HG03460 (cell line): ENCODE data around the gene NRDE2.
"Not testable (repeated sequence)": the region's sequence is repeated elsewhere in the genome, so short reads cannot be mapped to it uniquely, and the experiment has no call there.

Experiments
- ATAC-seq: cut with Tn5 transposase; IDR thresholded peaks from one replicate; pipeline ENCODE4 v1.9.1; 2021; ENCODE audit not compliant: unreplicated experiment

Gene NRDE2

DNA sequence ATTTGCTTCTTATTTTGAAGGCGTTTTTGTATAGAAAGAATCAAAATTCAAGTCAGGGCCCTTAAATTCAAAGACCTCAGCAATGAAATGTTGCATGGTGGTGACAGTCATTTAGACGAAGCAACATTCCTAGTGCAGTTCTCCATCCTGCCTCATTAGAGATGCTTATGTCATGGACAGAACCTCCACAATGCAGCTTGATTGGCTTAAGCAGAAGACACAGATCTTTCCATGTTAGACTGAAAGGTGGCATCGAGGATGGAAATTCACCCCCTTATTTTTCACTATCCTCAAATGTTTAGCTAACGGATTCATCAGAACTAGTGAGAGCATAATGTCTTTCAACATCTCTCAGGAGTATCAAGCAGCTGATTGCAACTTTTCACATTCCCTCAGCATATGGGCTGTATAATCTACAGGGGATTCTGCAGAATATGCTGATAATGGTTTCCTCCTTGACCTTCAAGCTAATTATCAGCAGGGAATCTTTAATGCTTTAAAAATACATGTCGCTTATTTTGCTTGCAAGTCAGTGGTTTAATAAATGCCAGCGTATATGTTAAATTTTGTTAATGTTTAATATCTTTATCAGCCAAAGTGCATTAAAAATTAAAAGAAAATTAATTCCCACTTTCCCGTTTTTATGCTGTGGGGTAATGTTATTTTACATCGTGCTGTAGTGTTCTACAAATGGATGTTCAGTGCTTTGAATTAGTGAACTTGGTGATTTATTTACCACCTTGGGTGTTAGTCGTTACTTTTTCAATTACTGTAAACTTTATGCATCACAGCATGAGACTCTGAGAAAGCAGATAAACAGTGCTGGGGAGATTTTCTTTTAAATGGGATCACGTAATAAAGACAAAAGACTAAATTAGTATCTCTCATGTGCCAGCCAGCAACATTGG lies 12.8 kb upstream of the NRDE2 start:
- ATAC-seq, result no peak

DNA sequence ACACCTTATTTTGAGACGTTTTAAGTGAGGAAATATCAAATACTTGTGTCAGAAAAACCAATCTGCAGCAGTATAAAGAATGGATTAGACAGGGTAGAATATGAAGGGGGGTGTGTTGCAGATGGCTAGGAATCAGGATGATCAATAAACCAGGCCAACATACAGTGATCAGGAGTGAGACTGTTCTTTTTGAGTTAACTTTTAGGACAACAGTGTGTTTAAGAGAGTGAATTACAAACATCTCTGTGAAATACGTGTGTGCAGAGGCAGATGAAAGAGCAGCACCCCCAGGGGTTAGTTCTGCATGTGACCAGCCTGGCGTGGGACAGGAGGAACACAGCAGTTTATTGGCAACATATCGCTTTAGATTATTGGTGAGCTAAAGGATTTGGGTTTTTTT lies 10.6 kb upstream of the NRDE2 start:
- no peak for ATAC-seq

DNA sequence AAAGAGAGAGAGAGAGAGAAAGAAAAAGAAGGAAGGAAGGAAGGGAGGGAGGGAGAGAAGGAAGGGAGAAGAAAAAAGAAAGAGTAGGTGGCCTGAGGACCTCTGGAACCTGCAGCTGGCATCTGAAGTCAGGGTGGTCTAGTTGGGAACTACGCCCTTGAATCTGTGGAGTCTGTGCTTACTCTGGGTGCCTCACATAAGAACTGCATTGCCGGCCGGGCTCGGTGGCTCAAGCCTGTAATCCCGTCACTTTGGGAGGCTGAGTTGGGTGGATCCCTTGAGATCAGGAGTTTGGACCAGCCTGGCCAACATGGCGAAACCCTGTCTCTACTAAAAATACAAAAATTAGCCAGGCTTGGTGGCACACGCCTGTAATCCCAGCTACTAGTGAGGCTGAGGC lies 10.0 kb upstream of the NRDE2 start:
- no peak for ATAC-seq

DNA sequence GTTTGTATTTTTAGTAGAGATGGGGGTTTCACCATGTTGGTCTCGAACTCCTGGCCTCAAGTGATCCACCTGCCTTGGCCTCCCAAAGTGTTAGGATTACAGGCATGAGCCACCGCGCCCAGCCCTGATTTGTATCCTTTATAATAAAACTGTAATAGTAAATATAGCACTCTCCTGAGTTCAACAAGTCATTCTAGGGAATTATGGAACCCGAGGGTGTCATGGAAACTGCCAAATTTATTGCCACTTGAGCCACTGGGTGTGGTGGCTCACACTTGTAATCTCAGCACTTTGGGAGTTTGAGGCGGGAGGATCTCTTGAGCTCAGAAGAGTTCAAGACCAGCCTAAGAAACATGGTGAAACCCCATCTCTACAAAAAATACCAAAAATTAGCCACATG lies 9.5 kb upstream of the NRDE2 start:
- not testable (repeated sequence) for ATAC-seq

DNA sequence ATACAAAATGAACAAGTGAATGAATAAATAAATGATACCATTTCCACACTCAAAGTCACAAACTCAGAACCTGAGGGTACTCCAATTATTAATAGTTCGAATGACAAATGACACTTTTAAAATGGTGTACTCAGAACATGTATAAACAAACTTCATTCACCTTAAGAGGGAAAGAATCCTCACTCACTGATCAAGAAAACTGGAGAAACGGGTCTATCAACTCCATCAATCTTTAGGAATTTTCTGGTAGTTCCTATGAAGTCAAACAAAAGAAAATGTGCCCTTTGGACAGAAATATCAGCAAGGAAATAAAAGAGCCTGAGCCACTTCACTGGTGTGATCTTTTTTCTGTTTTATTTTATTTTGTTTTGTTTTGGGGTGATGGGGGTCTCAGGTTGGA lies 5.2 kb upstream of the NRDE2 start:
- no peak for ATAC-seq

DNA sequence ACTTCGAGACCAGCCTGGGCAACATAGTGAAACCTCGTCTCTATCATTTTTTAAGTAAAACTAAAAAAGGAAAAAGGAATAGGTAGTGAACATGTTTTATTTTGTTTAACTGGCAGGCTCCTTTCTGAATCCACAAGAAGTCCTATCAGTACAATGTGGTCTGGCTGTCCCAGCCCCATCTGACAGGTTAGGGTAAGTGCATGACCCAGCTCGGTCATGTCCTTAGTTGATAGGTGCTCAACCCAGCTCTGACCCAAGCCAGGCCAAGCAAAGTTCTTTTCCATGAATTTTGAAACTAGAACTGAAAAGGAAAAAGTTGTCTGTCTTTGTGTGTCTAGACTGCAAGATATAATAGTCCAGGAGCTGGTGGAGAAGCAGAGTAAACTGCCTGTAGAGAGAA lies 4.7 kb upstream of the NRDE2 start:
- no peak for ATAC-seq

DNA sequence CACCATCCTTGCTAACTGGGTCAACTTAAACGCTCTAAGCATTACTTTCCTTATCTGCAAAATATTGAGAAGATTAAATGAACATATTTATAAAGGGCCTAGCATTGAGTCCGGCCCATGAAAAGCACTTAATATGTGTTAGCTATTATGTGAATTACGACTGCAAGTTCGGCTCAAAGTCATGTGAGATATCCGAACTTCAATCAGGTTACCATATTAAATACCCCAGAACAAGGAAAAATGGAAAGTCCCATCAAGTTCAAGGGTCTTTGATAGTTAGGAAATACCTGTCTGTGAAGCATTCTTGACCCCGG lies 487 bp upstream of the NRDE2 start:
- no peak for ATAC-seq

DNA sequence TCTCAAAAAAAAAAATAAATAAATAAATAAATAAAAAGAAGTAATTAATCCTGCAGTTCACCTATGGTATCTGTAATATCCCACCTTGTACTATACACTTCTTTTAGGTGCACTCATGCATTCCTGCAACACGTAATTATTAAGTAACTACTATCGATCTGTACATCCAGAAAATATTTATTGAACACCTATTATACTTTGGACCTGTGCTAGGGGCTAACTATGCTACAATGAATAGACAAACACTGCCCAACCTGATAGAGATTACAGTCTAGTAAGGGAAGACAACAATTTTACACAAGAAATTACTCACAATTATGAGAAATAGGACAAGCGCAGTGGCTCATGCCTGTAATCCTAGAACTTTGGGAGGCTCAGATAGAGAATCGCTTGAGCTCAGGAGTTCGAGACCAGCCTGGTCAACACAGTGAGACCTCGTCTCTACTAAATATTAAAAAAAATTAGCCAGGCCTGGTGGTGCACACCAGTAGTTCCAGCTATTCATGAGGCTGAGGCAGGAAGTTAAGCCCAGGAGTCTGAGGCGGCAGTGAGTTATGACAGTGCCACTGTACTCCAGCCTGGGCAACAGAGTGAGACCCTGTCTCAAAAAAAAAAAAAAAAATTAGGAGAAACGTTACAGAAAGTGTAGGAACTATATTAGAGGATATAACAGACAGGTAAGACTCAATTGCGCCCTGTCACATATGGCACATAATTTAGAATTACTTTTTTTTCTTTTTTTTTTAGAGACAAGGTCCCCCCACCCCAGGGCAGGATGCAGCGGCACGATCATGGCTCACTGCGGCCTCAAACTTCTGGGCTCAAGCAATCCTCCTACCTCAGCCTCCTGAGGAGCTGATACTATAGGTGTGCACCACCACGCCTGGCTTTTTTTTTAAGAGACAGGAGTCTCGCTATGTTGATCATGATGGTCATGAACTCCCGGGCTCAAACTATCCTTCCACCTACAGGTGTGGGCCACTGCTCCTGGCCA lies 1.2 kb downstream of the NRDE2 start:
- ATAC-seq, result no peak

DNA sequence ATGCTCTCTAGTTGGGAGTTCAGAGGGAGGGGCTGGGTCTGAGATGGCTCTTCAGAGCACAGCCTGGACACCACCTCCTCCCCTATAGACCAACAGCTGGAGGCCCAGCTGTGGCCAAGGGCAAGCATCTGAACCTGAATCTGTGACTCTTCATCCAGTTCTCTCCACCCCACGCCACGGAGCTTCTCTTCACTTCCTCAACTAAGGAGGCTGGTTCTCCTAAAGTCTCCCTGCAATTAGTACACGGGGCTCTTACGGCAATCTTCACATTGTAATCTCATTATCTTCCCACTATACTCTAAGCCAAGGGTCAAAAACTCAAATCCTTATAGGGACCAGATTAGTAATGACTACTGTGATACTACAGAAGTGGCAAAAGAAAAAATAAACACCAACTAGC lies 9.8 kb downstream of the NRDE2 start:
- ATAC-seq, result no peak

DNA sequence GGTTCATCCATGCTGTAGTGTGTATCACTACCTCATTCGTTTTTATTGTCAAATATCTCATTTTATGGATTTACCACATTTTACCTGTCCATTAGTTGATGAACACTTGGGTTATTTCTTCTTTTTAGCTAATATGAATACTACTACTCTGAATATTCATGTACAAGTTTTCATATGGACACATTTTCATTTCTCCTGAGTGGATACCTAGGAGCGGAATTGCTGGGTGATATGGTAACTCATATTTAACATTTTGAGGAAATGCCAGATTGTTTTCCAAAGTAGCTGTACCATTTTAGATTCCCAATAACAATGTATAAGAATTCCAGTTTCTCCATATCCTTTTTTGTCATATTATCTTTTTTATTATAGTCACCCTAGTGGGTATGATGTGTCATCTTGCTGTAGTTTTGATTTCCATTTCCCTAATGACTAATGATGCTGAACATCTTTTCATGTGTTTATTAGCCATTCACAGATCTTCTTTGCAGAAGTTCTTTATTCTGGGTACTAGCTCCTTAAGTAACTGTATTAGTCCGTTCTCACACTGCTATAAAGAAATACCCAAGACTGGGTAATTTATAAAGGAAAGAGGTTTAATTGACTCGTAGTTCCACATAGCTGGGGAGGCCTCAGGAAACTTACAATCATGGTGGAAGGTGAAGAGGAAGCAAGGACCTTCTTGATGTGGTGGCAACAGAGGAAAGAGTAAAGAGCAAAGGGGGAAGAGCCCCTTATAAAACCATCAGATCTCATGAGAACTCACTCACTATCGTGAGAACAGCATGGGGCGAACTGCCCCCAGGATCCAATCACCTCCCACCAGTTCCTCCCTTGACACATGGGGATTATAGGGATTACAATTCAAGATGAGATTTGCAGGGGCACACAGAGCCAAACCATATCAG lies 11.9 kb downstream of the NRDE2 start:
- no peak for ATAC-seq

DNA sequence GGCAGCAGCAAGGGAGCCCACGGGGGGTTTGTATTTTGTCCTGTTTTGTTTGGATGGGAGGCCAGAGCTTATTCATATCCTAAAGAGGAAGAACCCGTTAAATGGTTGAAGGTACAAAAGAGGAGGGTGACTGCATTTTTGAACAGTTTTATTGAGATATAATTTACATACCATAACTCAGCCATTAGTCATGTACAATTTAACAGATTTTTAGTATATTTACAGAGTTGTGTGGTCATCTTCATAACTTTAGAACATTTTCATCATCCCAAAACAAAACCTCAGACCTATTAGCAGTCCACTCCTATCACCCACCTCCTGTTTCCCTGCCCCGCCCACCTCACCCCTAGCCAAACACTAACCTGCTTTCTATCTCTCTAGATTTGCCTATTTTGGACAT lies 12.6 kb downstream of the NRDE2 start:
- ATAC-seq, result no peak

DNA sequence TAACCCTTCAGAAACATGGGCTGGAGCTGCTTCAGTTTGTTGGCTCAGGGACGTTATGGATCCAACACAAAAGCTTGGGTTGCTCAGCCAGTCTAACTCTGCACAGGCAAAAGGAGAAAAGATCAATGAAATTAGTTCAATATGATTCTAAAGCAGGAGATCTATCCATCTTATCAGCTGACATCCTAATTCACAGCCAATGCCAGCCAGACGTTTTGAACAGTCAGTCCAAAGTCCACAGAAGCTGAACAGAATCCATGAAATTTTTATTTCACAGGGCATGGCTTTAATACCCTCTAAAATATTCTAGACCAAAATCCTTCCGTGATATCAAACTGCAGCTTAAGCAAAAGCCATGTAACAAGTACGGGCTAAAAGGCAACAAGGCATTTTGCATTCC lies 13.7 kb downstream of the NRDE2 start:
- no peak for ATAC-seq

DNA sequence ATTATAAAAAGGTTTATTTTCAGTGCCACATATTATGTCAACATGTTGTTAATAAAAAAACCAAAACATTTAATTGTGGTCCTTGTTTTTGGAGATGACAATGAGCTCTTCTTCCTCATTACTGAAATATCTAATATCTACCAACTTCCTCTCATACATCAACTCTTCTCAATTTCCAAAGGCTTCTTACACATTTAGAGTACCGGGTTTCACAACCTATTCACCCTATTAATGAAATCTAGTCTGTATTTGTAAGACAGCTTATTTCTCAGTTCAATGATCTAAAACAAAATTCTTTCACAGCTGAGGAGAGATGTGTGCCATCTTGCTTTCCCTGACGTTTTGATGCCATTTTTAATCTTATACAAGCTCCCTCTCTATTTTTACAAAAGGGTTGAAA lies 14.5 kb downstream of the NRDE2 start:
- no peak for ATAC-seq

DNA sequence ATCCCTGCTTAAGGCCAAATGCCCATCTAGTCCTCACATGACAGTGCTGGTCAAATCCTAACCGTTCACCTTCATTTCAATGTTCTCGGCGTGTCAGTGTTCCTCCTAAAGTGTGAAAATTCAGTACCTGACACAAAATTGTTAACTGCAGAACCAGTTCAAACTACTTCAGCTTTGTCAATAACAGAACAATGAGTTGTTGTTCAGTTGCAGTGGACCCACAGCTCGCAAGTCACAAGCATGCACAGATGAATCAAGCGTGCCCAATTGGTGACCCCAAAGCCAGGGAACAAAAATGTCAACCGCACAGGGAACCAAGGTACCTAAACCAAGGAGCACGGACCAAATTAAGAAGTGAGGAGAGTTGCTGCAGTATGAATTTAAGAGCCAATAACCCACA lies 23.2 kb downstream of the NRDE2 start:
- ATAC-seq, result no peak

DNA sequence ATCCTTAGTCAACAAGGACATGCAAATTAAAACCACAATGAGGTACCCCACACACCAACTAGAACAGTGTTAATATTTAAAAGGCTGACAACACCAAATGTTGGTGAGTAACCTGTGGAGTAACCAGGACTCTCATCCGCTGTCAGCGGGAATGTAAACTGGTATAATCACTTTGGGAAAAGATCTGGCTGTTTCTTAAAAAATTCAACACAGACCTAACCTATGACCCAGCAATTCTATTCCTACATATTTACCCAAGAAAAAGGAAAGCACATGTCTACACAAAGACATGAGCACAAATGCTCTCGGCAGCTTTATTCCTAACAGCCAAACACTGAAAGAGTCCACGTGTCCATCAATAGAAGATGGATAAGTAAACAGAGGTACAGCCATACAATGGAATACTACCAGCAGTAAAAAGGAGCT lies 26.6 kb downstream of the NRDE2 start:
- ATAC-seq, result no peak

DNA sequence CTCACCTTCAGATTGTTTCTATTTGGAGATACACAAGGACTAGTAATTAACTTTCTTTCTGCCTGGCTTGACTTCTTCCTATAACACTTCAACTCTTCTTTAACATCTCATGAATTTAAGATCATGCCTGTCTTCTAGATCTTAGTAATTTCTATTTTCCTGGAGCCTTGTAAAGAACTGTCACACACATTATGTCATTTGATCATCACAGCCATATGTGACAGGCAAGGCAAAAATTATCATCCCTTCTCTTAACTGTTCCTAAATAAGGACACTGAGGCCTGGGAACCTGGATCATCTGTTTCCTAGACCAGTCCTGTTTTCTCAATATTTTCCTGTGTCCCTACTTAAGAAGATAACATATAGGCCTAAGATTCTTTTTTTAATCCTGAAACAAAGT lies 27.2 kb downstream of the NRDE2 start:
- no peak for ATAC-seq

DNA sequence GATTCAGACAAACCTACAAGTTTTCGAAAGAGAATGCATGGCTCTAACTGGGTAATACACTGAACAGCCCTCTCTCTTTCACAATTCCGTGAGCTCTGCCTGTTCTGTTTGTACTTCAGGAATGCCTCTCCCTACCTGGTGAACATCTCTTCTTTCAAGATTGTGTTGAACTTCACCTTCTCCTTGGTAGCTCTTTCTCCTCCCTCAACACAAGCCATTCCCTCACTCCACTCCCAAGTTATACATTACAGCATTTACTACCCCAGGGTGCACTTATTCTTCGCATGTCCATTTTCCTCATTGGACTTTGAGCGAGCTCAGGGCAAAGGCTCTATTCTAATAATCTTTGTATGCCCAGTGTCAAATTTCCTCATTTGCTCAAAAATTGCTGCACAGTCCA lies 28.3 kb downstream of the NRDE2 start:
- ATAC-seq, result no peak

DNA sequence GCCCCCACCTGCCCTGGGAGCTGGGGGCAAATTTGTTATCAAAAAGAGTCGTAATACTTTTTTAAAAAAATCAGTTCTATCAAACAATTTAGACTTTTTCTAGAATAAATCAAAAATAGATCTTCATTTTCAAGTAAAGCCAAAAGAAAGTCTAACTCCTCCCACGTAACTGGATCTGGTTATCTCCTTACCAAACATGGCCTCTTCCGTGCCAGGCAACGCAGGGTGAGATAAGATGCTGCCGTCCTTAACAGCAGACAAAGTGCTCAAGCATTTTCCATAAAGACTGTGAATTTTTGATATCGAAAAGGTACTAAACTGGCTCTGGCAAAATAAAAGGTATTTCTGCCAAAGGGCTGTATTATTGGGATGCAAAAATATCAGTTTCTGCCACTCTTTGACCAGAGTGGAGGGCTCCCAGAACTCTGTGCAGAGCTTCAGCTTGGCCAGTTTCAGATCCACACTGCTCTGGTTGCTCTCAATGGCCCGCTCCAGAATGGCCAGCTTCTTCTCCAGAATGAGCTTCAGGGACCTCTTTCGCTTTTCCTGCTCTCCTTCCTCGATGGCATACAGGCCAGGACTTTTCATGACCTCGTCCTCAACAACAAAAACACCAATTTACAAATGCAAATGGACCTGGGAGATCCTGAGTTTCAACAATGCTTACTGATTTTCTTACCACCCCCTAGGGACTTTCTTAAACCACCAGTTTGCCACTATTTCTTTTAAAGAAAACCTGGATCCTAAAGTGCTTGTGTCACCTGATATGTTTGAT lies 29.0 kb downstream of the NRDE2 start:
- ATAC-seq, result no peak

DNA sequence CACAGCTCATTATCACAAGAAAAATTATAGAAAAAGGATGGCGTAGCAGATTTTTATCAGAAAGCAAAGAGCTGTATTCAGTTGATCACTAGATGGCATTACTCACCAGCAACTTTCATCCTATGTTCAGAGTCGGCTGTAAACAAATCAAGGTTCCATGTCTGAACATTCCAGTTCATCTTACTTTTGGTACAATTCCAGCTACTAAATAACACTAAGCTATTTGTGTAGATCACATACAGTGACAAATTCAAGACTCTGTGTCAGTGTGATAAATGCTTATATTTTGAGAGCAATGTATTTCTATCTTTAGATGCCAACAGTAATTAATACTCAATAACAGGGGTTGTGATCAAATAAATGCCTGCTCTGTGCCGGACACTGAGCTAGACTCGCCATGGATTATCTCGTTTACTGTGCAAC lies 30.1 kb downstream of the NRDE2 start:
- ATAC-seq, result no peak

DNA sequence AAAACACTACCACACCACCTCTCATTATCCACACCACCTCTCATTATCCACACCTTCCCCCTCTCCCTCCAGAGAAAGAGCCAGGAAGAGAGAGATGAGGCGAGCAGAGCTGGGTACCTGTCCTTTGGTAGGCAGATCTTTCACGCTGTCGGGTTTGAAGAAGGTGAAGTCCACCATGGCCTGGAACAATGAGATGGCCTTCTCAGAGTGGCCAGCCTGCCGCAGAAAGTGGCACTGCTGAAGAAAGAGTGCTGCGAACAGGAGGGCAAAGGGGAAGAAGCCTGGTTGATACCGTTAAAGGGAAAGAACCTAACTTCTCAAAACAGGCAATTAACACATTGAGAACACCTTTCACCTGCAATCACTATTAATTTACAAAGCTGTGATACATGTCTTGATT lies 30.6 kb downstream of the NRDE2 start:
- no peak for ATAC-seq
